K562 (cell line): ENCODE measurements around the gene MS4A8. TPM values are rescaled to one million over a fixed set of nuclear protein-coding genes. Genes with fewer than 3 reads are reported as not detected.

Experiments
- ATAC-seq: fragments of 200-7000 bp; cut with Tn5 transposase; 3 replicates; pipeline ENCODE4 v1.9.1; 2020; ENCODE audit warnings: moderate library complexity
- BruUV-seq: library from RNA; stranded (reverse); fragments of 400-500 nt; replicated peaks from 2 replicates; lab custom pipeline; 2021; lab: Mats Ljungman, UMichigan
- CTCF ChIA-PET: fragments of 300-600 bp; formaldehyde crosslinking; extraction: SDS; loops from one replicate; lab custom pipeline; 2021; ENCODE audit warnings: low intra/inter-chr PET ratio; lab: Yijun Ruan, JAX
- POLR2A ChIA-PET: fragments of 300-600, 350-650 bp; sonication (Branson Sonifier 250); formaldehyde crosslinking; extraction: SDS; loops from one replicate; lab custom pipeline; 2021; ENCODE audit warnings: antibody characterized with exemption, inconsistent platforms; lab: Yijun Ruan, JAX
- DNase-seq, 4 experiments: peaks; one replicate each; pipeline versions ENCODE4 v3.0.0 to v3.0.0-alpha.2; 2011 to 2018; ENCODE audit warnings: low spot score in 3 of 4, mixed read lengths in 3 of 4; ENCODE audit errors: extremely low read depth in 1 of 4
- FAIRE-seq: peaks from 2 replicates; lab custom pipeline; 2011; peaks lifted over from hg19 to GRCh38; lab: Jason Lieb, UNC
- H2AFZ ChIP-seq: 2 replicates; pipeline ENCODE4 v1.6.0; 2011; ENCODE audit warnings: low read depth, low read length, control low read depth, inconsistent platforms
- H3K27ac ChIP-seq: fragments of 200-600 bp; 3 replicates; pipeline ENCODE4 v1.8.0; 2011; ENCODE audit warnings: low read depth, mild to moderate bottlenecking, control low read depth, inconsistent platforms, low read length, moderate library complexity, mixed read lengths; ENCODE audit errors: extremely low read depth
- H3K27me3 ChIP-seq, 2 experiments: fragments of 300-600 bp in 1 of 2; 2 replicates in 1 of 2; 3 replicates in 1 of 2; pipeline versions ENCODE4 v1.6.0 to v1.8.0; 2011; ENCODE audit warnings: inconsistent platforms in 2 of 2, low read length in 2 of 2, mild to moderate bottlenecking in 1 of 2, mixed read lengths in 1 of 2, moderate library complexity in 1 of 2; ENCODE audit not compliant: control insufficient read depth in 2 of 2, insufficient read depth in 2 of 2
- H3K36me3 ChIP-seq: fragments of 300-600 bp; 3 replicates; pipeline ENCODE4 v1.8.0; 2011; ENCODE audit warnings: mild to moderate bottlenecking, low read length, inconsistent platforms; ENCODE audit not compliant: control insufficient read depth, insufficient read depth
- H3K4me1 ChIP-seq, 2 experiments: fragments of 200-600 bp in 1 of 2; replicated peaks in 1 of 2; 2 replicates in 1 of 2; 3 replicates in 1 of 2; pipeline versions ENCODE4 v1.5.1 to v1.8.0; 2011; ENCODE audit warnings: inconsistent platforms in 2 of 2, low read length in 2 of 2, mild to moderate bottlenecking in 1 of 2, mixed read lengths in 1 of 2, moderate library complexity in 1 of 2; ENCODE audit not compliant: control insufficient read depth in 2 of 2, insufficient read depth in 2 of 2
- H3K4me2 ChIP-seq: 2 replicates; pipeline ENCODE4 v1.6.1; 2011; ENCODE audit warnings: low read length, control low read depth, inconsistent platforms, mixed read lengths; ENCODE audit not compliant: insufficient read depth
- H3K4me3 ChIP-seq: fragments of 200-600 bp; sonication (generic), shearing (Covaris generic); 2 replicates; pipeline ENCODE4 v1.5.1; 2016; ENCODE audit warnings: control low read depth, inconsistent platforms
- H3K79me2 ChIP-seq: fragments of 200-600 bp; 3 replicates; pipeline ENCODE4 v1.8.0; 2011; ENCODE audit warnings: low read length, inconsistent platforms; ENCODE audit not compliant: control insufficient read depth, insufficient read depth
- H3K9ac ChIP-seq, 2 experiments: 2 replicates each; pipeline versions ENCODE4 v1.6.0 to v1.6.1; 2011; ENCODE audit warnings: low read depth in 2 of 2, low read length in 2 of 2, control low read depth in 1 of 2, inconsistent platforms in 1 of 2, mild to moderate bottlenecking in 1 of 2, mixed read lengths in 1 of 2; ENCODE audit not compliant: insufficient read depth in 1 of 2
- H3K9me1 ChIP-seq: one replicate; pipeline ENCODE4 v1.6.0; 2011; ENCODE audit warnings: inconsistent platforms, mild to moderate bottlenecking, low read length, moderate library complexity; ENCODE audit not compliant: control insufficient read depth, insufficient read depth
- H3K9me3 ChIP-seq: replicated peaks from 2 replicates; pipeline ENCODE4 v1.5.1; 2011; ENCODE audit warnings: low read depth, low read length, inconsistent platforms; ENCODE audit not compliant: control insufficient read depth, insufficient read depth
- H4K20me1 ChIP-seq: replicated peaks from 2 replicates; pipeline ENCODE4 v1.6.1; 2011; ENCODE audit warnings: low read length, inconsistent platforms, mixed read lengths; ENCODE audit not compliant: control insufficient read depth, insufficient read depth
- ADNP ChIP-seq: fragments of 200-800 bp; sonication (Bioruptor generic); IDR thresholded peaks from 2 replicates; pipeline ENCODE4 v1.6.1; 2016; ENCODE audit warnings: missing genetic modification characterization, missing compliant biosample characterization
- BRD9 ChIP-seq: fragments of 450-650 bp; IDR thresholded peaks from 2 replicates; pipeline ENCODE4 v1.6.1; 2018; ENCODE audit warnings: low read depth; ENCODE audit not compliant: partially characterized antibody
- CBFB ChIP-seq: sonication (generic); formaldehyde crosslinking; IDR thresholded peaks from 2 replicates; pipeline ENCODE4 v1.4.0; 2020; ENCODE audit warnings: mild to moderate bottlenecking, missing genetic modification reagents
- CTCFL ChIP-seq: IDR thresholded peaks from 2 replicates; pipeline ENCODE4 v1.6.1; 2011; ENCODE audit warnings: borderline replicate concordance, low read depth, mild to moderate bottlenecking, moderate library complexity, low read length; ENCODE audit not compliant: insufficient read depth, poor library complexity, severe bottlenecking
- EWSR1 ChIP-seq: fragments of 450-650 bp; IDR thresholded peaks from 2 replicates; pipeline ENCODE4 v1.6.1; 2018; ENCODE audit warnings: borderline replicate concordance, mild to moderate bottlenecking, low read depth, moderate library complexity; ENCODE audit not compliant: partially characterized antibody
- HBP1 ChIP-seq: fragments of 450-650 bp; formaldehyde crosslinking; IDR thresholded peaks from 2 replicates; pipeline ENCODE4 v1.4.0; 2022; ENCODE audit warnings: missing genetic modification characterization
- IRF9 ChIP-seq: fragments of 450-650 bp; IDR thresholded peaks from 2 replicates; pipeline ENCODE4 v1.6.1; 2016; ENCODE audit warnings: missing biosample characterization, missing genetic modification characterization
- RFX7 ChIP-seq: fragments of 250-450 bp; sonication (Bioruptor Pico); IDR thresholded peaks from 2 replicates; pipeline ENCODE4 v1.5.1; 2021; ENCODE audit warnings: mild to moderate bottlenecking
- SAFB ChIP-seq: fragments of 200-400 bp; formaldehyde crosslinking; IDR thresholded peaks from 2 replicates; pipeline ENCODE4 v1.6.1; 2017; ENCODE audit warnings: low read depth, low read length, borderline replicate concordance
- SRF ChIP-seq, 2 experiments: fragments of 250-450, 450-650 bp in 1 of 2; sonication (Bioruptor Pico) in 1 of 2; sonication (generic) in 1 of 2; formaldehyde crosslinking; IDR thresholded peaks; 2 replicates each; pipeline versions ENCODE4 v1.5.0 to v1.5.1; 2020 to 2022; ENCODE audit warnings: mild to moderate bottlenecking in 1 of 2, missing genetic modification reagents in 1 of 2
- TCF15 ChIP-seq: fragments of 250-450 bp; sonication (Bioruptor Pico); IDR thresholded peaks from 2 replicates; pipeline ENCODE4 v1.8.0; 2022; ENCODE audit warnings: moderate library complexity, mild to moderate bottlenecking, inconsistent platforms
- TCF7L2 ChIP-seq: fragments of 150-350 bp; IDR thresholded peaks from 2 replicates; pipeline ENCODE4 v1.6.1; 2016; ENCODE audit warnings: low read depth, mild to moderate bottlenecking, low read length, moderate library complexity
- TOE1 ChIP-seq, 2 experiments: fragments of 450-650 bp in 1 of 2; sonication (generic) in 1 of 2; formaldehyde crosslinking in 1 of 2; IDR thresholded peaks; 2 replicates each; pipeline versions ENCODE4 v1.7.1 to v1.8.0; 2016 to 2022; ENCODE audit warnings: borderline replicate concordance in 2 of 2, mild to moderate bottlenecking in 2 of 2, antibody characterized with exemption in 1 of 2, inconsistent platforms in 1 of 2, low read depth in 1 of 2, missing genetic modification reagents in 1 of 2, moderate library complexity in 1 of 2
- ZBTB33 ChIP-seq: sonication (generic); formaldehyde crosslinking; IDR thresholded peaks from 2 replicates; pipeline ENCODE4 v1.8.1; 2023; ENCODE audit warnings: mild to moderate bottlenecking, missing genetic modification reagents
- WGBS: fragments of 100-300 bp; shearing (Covaris generic); methylation state at CpG from one replicate; pipeline ENCODE4 v1.1.6; 2016; ENCODE audit warnings: low coverage, mixed read lengths; ENCODE audit not compliant: insufficient coverage; ENCODE audit errors: missing lambda C conversion rate; 5-methylcytosine and 5-hydroxymethylcytosine counted together
- in situ Hi-C: fragments of 300-500 bp; cut with MboI; formaldehyde crosslinking; loops from 4 replicates; pipeline ENCODE4 v1.15.0; 2018; ENCODE audit warnings: inconsistent platforms, mixed read lengths
- intact Hi-C: fragments of 100-400 bp; cut with micrococcal nuclease; formaldehyde crosslinking; loops from 2 replicates; pipeline ENCODE4 v1.14.2; 2022
- polyA plus RNA-seq, 8 experiments: library from polyadenylated mRNA; depleted of rRNA in 4 of 8; stranded (reverse) in 5 of 8; unstranded in 3 of 8; fragments of >200 nt; fragmentation: Nextera tagmentation in 2 of 8; fragmentation: Illumina TruSeq in 1 of 8; extraction: Ambion mirVana in 2 of 8; extraction: Trizol in 1 of 8; gene quantifications; 2 replicates each; pipeline versions ENCODE4 v1.2.1 to v1.2.3, GENCODE V29; 2011 to 2014; ENCODE audit warnings: inconsistent platforms in 1 of 8, missing spikeins in 1 of 8
- total RNA-seq, 7 experiments: library from RNA; depleted of rRNA in 6 of 7; stranded (reverse); fragments of >200 nt in 6 of 7; fragmentation: Illumina TruSeq in 2 of 7; extraction: Trizol in 2 of 7; gene quantifications; 2 replicates each; pipeline versions ENCODE4 v1.2.1 to v1.2.3, GENCODE V29; 2011 to 2021; ENCODE audit warnings: low replicate concordance in 1 of 7

MS4A8 gene
- total and polyA plus RNA-seq, 9 of the 15 experiments (the other 6 are each of a cell fraction or from before 2014, with no cell fraction given), result not detected

- BruUV-seq, result no TSS peak
- CTCF ChIA-PET, result no interaction called here
- WGBS, result 0% methylated on average over 6 of the region's 6 CpGs
- in situ Hi-C loops, result no loop called here
- intact Hi-C loops, result no loop called here
- ATAC-seq, result no peak
- Histone ChIP-seq H3K9me1 (no peaks in the 10 kb centered on the region), H3K9me3 (no peaks in the 10 kb centered on the region), H3K4me1 (no peaks in the 10 kb centered on the region), H3K79me2 (no peaks in the 10 kb centered on the region), H3K36me3 (no peaks in the 10 kb centered on the region), H3K27ac (no peak overlapping the region), H3K4me3 (no peak overlapping the region), H2AFZ (no peak overlapping the region), H3K27me3 (peaks cover 19 to 30% of the 10 kb centered on the region in 2 experiments), H4K20me1 (no peaks in the 10 kb centered on the region), H3K4me2 (no peak overlapping the region), H3K9ac (no peak overlapping the region)
- FAIRE-seq, result no peak
- DNase-seq, result no peak
- POLR2A ChIA-PET, result interaction anchor here (0.6 kb wide), 2 partner anchors 36 to 105 kb away, joined by 3 read pairs; partner anchors contain the start of gene MS4A15
- TF ChIP-seq TOE1 (IDR thresholded peaks at IDR 0.05; ENCODE audit: borderline replicate concordance), result no peak
- no peak for TF ChIP-seq TOE1 (CRISPR knock-in tag; IDR thresholded peaks at IDR 0.05; ENCODE audit: borderline replicate concordance, low read depth)
- TF ChIP-seq SAFB, result no peak
- TF ChIP-seq SRF (CRISPR knock-in tag; IDR thresholded peaks at IDR 0.05), result no peak
- no peak for TF ChIP-seq IRF9 (tag)
- TF ChIP-seq TCF7L2, result no peak
- TF ChIP-seq HBP1, result no peak
- TF ChIP-seq CBFB (CRISPR knock-in tag), result no peak
- no peak for TF ChIP-seq ZBTB33 (CRISPR knock-in tag)
- no peak for TF ChIP-seq ADNP (tag)
- no peak for TF ChIP-seq TCF15 (CRISPR knock-in tag)
- no peak for TF ChIP-seq RFX7 (CRISPR knock-in tag)
- no peak for TF ChIP-seq BRD9
- TF ChIP-seq CTCFL, result no peak
- no peak for TF ChIP-seq EWSR1
These were observed 21.0 kb downstream of the MS4A8 start for GRCh38 chr11:60720460-60720859.
